Tibial artery (tissue), 4 donors: ENCODE data around the gene TMTC1.

ENCODE experiments used
- DNase-seq, 2 donors: peaks; one replicate each; pipeline ENCODE4 v3.0.0-alpha.2; 2019
- H3K27ac ChIP-seq, 2 donors: fragments of 200-600 bp; sonication (generic) in 1 of 2; 1 replicate in 1 of 2; 2 replicates in 1 of 2; pipeline ENCODE4 v1.5.1; 2018 to 2019; ENCODE audit warnings: mild to moderate bottlenecking in 1 of 2
- H3K27me3 ChIP-seq, 2 donors: fragments of 200-600 bp; sonication (generic) in 1 of 2; one replicate each; pipeline versions ENCODE4 v1.5.1 to v1.6.0; 2016 to 2019
- H3K36me3 ChIP-seq, 3 donors: fragments of 200-600 bp; sonication (generic) in 2 of 3; one replicate each; pipeline ENCODE4 v1.5.1; 2016 to 2019; ENCODE audit warnings: mild to moderate bottlenecking in 2 of 3
- H3K4me1 ChIP-seq, 4 donors: fragments of 200-600 bp; sonication (generic) in 2 of 4; 1 replicate in 3 of 4; 2 replicates in 1 of 4; pipeline ENCODE4 v1.5.1; 2016 to 2019
- H3K4me3 ChIP-seq, 2 donors: fragments of 200-600 bp; sonication (generic) in 1 of 2; 1 replicate in 1 of 2; 2 replicates in 1 of 2; pipeline ENCODE4 v1.5.1; 2018 to 2019; ENCODE audit warnings: mild to moderate bottlenecking in 2 of 2
- H3K9me3 ChIP-seq, 3 donors: fragments of 200-600 bp; sonication (generic) in 1 of 3; one replicate each; pipeline ENCODE4 v1.5.1; 2016 to 2019
- CTCF ChIP-seq, 2 experiments: fragments of 200-600 bp in 1 of 2; fragments of 450-650 bp in 1 of 2; IDR thresholded peaks; one replicate each; pipeline ENCODE4 v1.5.1; 2017 to 2019; ENCODE audit warnings: antibody characterized with exemption in 2 of 2, mild to moderate bottlenecking in 1 of 2, moderate library complexity in 1 of 2
- intact Hi-C: fragments of 100-400 bp; cut with DNase I; formaldehyde crosslinking; loops from one replicate; pipeline ENCODE4 v1.15.0; 2023; ENCODE audit warnings: low total_unique reads

The TMTC1 gene

GRCh38 chr12:29521951-29522350 lies 261.8 kb downstream of the TMTC1 start:
- Histone ChIP-seq H3K4me1 (peaks cover 0 to 35% (median 0%) of the 10 kb centered on the region in 4 donors), H3K4me3 (no peak overlapping the region), H3K9me3 (no peaks in the 10 kb centered on the region), H3K27ac (no peak overlapping the region), H3K36me3 (peaks cover 9 to 17% (median 10%) of the 10 kb centered on the region in 3 donors), H3K27me3 (no peaks in the 10 kb centered on the region)
- intact Hi-C loops = loop anchor here (10.0 kb wide), 1 partner anchor 763 kb away; no protein-coding TSS in a partner anchor
- no peak for TF ChIP-seq CTCF (IDR thresholded peaks at IDR 0.05)
- no peak for DNase-seq

GRCh38 chr12:29519585-29520182 lies 264.1 kb downstream of the TMTC1 start:
- Histone ChIP-seq H3K4me3 (no peak overlapping the region), H3K36me3 (peaks cover 11 to 32% (median 26%) of the 10 kb centered on the region in 3 donors), H3K9me3 (no peaks in the 10 kb centered on the region), H3K27me3 (no peaks in the 10 kb centered on the region), H3K4me1 (peaks cover 0 to 32% (median 0%) of the 10 kb centered on the region in 4 donors), H3K27ac (no peak overlapping the region)
- peak; percentile 55 to 64 for TF ChIP-seq CTCF (IDR thresholded peaks at IDR 0.05)
- no peak for DNase-seq
- intact Hi-C loops = loop anchor here (10.0 kb wide), 1 partner anchor 765 kb away; no protein-coding TSS in a partner anchor

- intact Hi-C loops = no loop called here
These were observed 265.3 kb downstream of the TMTC1 start for GRCh38 chr12:29518407-29518806.

GRCh38 chr12:29517264-29517663 lies 266.5 kb downstream of the TMTC1 start:
- H3K27ac ChIP-seq = no peak overlapping the region
- intact Hi-C loops = no loop called here
- no peak for TF ChIP-seq CTCF (IDR thresholded peaks at IDR 0.05)
- H3K9me3 ChIP-seq = no peaks in the 10 kb centered on the region
- DNase-seq = no peak
- peaks cover 0 to 28% (median 0%) of the 10 kb centered on the region in 4 donors for H3K4me1 ChIP-seq
- H3K27me3 ChIP-seq = no peaks in the 10 kb centered on the region
- H3K36me3 ChIP-seq = peaks cover 32 to 52% (median 37%) of the 10 kb centered on the region in 3 donors
- H3K4me3 ChIP-seq = no peak overlapping the region

More at GRCh38 chr12:29518407-29518806, 265.3 kb downstream of the TMTC1 start:
- no peak for DNase-seq
- H3K27me3 ChIP-seq = no peaks in the 10 kb centered on the region
- no peak overlapping the region for H3K4me3 ChIP-seq
- H3K36me3 ChIP-seq = peaks cover 24 to 44% (median 37%) of the 10 kb centered on the region in 3 donors
- H3K9me3 ChIP-seq = no peaks in the 10 kb centered on the region
- H3K4me1 ChIP-seq = peaks cover 0 to 29% (median 0%) of the 10 kb centered on the region in 4 donors
- H3K27ac ChIP-seq = no peak overlapping the region
- no peak for TF ChIP-seq CTCF (IDR thresholded peaks at IDR 0.05)

GRCh38 chr12:29516431-29516875 lies 267.3 kb downstream of the TMTC1 start:
- Histone ChIP-seq H3K27me3 (no peaks in the 10 kb centered on the region), H3K4me1 (peaks cover 0 to 20% (median 0%) of the 10 kb centered on the region in 4 donors), H3K4me3 (no peak overlapping the region), H3K27ac (no peak overlapping the region), H3K36me3 (peaks cover 39 to 60% (median 45%) of the 10 kb centered on the region in 3 donors), H3K9me3 (no peaks in the 10 kb centered on the region)
- no peak for TF ChIP-seq CTCF (IDR thresholded peaks at IDR 0.05)
- intact Hi-C loops = no loop called here
- DNase-seq = no peak
